ENCODE measurements around the gene PLGRKT. TPM values are rescaled to one million over a fixed set of nuclear protein-coding genes. Genes with fewer than 3 reads are reported as not detected.
A peak's percentile ranks its signal among the peaks of the same experiment; 100 is the strongest.
"Not testable (repeated sequence)": the region's sequence is repeated elsewhere in the genome, so short reads cannot be mapped to it uniquely, and the experiment has no call there.

The PLGRKT gene
- total RNA-seq, 8 experiments from 2014 or later: 21.5 to 32.0 (median 26.1) TPM

DNA sequence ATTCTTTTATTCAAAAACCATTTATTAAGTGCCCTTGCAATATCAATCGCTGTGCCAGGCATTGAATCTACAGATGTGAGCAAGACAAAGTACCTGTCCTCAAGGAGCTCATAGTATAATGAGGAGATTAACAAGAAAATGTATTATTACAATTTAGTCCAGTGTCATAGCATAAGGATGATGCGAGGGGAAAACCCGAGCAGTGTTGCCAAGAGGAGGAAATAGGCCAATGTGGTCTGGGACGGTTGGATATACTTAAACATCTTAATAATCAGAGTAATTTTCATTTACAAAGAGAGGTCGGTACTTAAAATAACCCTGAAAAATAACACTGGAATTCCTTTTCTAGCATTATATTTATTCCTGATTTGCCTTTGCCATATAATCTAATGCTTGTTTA, 31.1 kb upstream of the PLGRKT start:
- no peaks in the 10 kb centered on the region for H3K4me1 ChIP-seq (replicated peaks in 1 of 2)
- 37 to 100% (median 87%) methylated on average over 1 to 5 of the region's 5 CpGs for WGBS, 10 experiments
- in situ Hi-C loops (cut with MboI; ENCODE audit: low pct_unique_long_range_greater_than_20kb in 2 of 9, low sequenced_read_pairs in 9 of 9, unreplicated experiment in 9 of 9): loop anchor here in 2 of 9 experiments (25.0 kb wide), 1 partner anchor 118 kb away; no protein-coding TSS in a partner anchor
- no peak for ATAC-seq (replicated peaks in 6 of 8)
- H3K4me3 ChIP-seq: no peak overlapping the region
- no peak overlapping the region for H3K27ac ChIP-seq

DNA sequence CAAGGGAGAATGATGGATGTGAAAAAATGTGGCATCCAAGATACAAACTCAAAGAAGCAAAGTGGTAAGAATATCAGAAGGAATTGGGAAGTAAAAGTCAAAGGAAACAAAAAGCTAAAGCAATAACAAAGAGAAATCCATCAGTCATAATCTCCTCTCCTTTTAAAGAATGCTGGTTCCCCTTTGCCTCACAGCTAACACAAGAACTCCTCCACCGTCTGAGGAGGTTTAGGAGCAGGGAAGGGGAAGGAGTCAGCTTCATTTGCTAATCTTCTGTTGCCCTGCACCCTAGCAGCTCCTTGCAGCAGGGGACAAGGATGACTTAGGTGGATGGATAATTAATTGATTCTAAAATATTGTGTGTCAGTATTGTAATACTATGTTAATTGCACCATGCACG, 29.0 kb upstream of the PLGRKT start:
- no peak for ATAC-seq (replicated peaks in 6 of 8)
- in situ Hi-C loops (cut with MboI; ENCODE audit: low pct_unique_long_range_greater_than_20kb in 2 of 9, low sequenced_read_pairs in 9 of 9, unreplicated experiment in 9 of 9): loop anchor here in 2 of 9 experiments (25.0 kb wide), 1 partner anchor 121 kb away; no protein-coding TSS in a partner anchor
- no peak overlapping the region for H3K4me3 ChIP-seq
- no peak overlapping the region for H3K27ac ChIP-seq
- WGBS, 10 experiments: 20 to 74% (median 37%) methylated on average over 1 to 2 of the region's 2 CpGs; no CpG with 5 or more reads in 2 of the 10 experiments
- H3K4me1 ChIP-seq (replicated peaks in 1 of 2): no peaks in the 10 kb centered on the region

DNA sequence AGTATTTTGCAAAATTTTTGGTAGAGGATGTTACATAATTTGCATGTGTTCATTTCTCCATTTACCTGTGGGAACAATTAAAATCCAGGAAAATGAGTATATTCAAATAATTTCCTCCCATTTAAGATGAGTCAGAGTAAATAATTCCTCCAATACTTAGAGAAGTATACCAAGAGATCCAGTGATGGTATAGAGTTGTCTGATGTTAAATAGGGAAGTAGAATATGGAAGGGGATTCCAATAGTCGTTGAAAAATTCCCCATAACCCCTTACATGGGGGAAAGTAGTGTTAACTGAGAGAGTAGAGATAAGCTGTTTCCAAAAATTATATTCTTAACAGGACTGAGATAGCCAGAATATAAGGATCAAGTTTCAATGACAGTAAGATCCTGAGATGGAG, 28.3 kb upstream of the PLGRKT start:
- Histone ChIP-seq H3K4me1 (replicated peaks in 1 of 2) (no peaks in the 10 kb centered on the region), H3K27ac (no peak overlapping the region), H3K4me3 (no peak overlapping the region)
- WGBS, 10 experiments: 43 to 100% (median 71%) methylated on average over 1 of the region's 1 CpG; no CpG with 5 or more reads in 3 of the 10 experiments
- ATAC-seq (replicated peaks in 6 of 8): no peak
- in situ Hi-C loops (cut with MboI; ENCODE audit: low pct_unique_long_range_greater_than_20kb in 2 of 9, low sequenced_read_pairs in 9 of 9, unreplicated experiment in 9 of 9): loop anchor here in 2 of 9 experiments (25.0 kb wide), 1 partner anchor 121 kb away; no protein-coding TSS in a partner anchor

DNA sequence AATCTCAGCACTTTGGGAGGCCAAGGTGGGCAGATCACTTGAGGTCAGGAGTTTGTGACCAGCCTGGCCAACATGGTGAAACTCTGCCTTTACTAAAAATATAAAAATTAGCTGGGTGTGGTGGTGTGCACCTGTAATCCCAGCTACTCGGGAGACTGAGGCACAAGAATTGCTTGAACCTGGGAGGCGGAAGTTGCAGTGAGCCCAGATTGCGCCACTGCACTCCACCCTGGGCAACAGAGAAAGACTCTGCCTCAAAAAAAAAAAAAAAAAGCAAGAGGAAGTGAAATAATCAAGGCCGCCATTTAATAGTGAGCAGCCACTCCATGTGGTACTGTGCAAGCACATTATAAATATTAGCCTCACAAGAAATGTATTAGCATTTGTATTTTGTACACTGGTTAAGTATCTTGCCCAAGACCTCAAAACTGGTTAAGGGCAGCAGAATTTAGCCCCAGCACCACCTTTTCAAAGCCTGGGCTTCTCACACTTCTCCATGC, 27.2 kb upstream of the PLGRKT start:
- in situ Hi-C loops (cut with MboI; ENCODE audit: low pct_unique_long_range_greater_than_20kb in 2 of 9, low sequenced_read_pairs in 9 of 9, unreplicated experiment in 9 of 9): loop anchor here in 2 of 9 experiments (25.0 kb wide), 1 partner anchor 122 kb away; no protein-coding TSS in a partner anchor
- H3K4me1 ChIP-seq (replicated peaks in 1 of 2); H3K27ac ChIP-seq; ATAC-seq (replicated peaks in 6 of 8); H3K4me3 ChIP-seq: not testable (repeated sequence)
- WGBS, 10 experiments: 88 to 100% (median 99%) methylated on average over 1 to 4 of the region's 4 CpGs; no CpG with 5 or more reads in 4 of the 10 experiments

DNA sequence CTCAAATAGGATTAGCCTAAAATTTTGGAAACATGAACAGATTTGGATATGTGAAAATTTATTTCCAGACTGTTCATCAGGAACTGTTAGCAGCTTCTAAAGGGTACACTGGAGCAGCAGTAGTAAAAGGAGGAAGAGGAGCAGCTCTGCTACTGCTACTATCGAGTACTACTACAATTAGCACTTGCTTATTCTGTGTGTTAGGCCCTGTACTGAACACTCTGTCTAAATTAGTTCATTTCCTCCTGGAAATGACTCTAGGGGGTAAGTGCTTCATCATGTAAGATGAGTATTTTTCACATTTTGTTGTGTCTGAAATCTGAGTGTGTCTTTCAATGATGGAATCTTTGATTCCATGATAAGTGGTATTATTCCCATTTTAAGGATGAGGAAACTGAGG, 22.4 kb upstream of the PLGRKT start:
- no peak for ATAC-seq (replicated peaks in 6 of 8)
- in situ Hi-C loops (cut with MboI; ENCODE audit: low pct_unique_long_range_greater_than_20kb in 2 of 9, low sequenced_read_pairs in 9 of 9, unreplicated experiment in 9 of 9): loop anchor here in 2 of 9 experiments (25.0 kb wide), 1 partner anchor 127 kb away; no protein-coding TSS in a partner anchor
- Histone ChIP-seq H3K4me1 (replicated peaks in 1 of 2) (no peaks in the 10 kb centered on the region), H3K4me3 (no peak overlapping the region), H3K27ac (no peak overlapping the region)
- 40 to 100% (median 83%) methylated on average over 1 of the region's 1 CpG; no CpG with 5 or more reads in 2 of the 10 experiments for WGBS, 10 experiments

DNA sequence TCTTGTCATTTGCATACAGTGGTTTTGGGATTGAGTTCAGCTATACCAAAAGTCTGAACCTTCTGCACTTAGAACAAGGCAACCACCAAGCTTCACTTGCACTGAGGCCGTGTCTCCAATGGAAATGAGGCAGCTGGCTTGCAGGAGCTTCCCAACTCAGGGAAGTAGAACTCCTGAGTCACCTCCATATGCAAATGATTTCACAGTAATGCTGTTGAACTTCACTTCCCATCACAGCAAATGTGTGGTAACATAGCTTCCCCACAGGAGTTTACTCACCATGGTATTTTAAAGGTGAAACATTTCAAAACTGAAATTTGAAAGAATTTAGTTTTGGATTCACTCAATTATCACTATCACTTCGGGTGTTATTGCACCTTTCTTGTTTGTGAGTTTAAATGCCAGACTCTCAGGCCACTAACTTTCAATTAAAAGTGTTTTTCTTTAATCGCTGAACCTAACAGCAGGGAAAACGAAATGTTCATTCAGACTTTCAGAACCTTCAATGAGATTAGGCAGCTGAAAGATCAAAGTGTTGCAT, 21.6 kb upstream of the PLGRKT start:
- no peak overlapping the region for H3K4me3 ChIP-seq
- ATAC-seq (replicated peaks in 6 of 8): peak in 3 of 8 experiments; percentile 52 to 98 (median 97)
- 38 to 79% (median 71%) methylated on average over 1 to 4 of the region's 4 CpGs for WGBS, 10 experiments
- no peaks in the 10 kb centered on the region for H3K4me1 ChIP-seq (replicated peaks in 1 of 2)
- in situ Hi-C loops (cut with MboI; ENCODE audit: low pct_unique_long_range_greater_than_20kb in 2 of 9, low sequenced_read_pairs in 9 of 9, unreplicated experiment in 9 of 9): loop anchor here in 2 of 9 experiments (25.0 kb wide), 1 partner anchor 128 kb away; no protein-coding TSS in a partner anchor
- H3K27ac ChIP-seq: no peak overlapping the region

DNA sequence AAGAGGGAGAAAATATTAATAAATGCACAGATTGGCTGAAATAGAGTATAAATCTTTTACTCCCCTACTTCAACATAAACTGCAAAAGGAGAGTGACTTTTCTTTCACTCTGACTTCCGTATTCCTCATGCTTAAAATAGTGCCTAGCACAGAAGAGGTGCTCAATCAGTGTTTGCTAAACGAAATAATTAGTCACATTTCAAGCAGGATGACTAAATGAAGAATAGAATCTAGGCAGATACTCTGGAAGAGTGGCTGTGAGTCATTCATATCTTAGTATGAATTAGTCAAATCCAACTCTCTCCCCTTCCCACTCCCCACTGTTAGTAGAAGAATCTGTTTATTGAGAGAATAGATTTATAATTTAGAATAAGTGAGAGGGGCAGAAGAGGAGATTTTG, 17.5 kb upstream of the PLGRKT start:
- WGBS, 10 experiments: 0 to 70% (median 48%) methylated on average over 2 of the region's 2 CpGs; no CpG with 5 or more reads in 1 of the 10 experiments
- Histone ChIP-seq H3K4me3 (no peak overlapping the region), H3K27ac (no peak overlapping the region), H3K4me1 (replicated peaks in 1 of 2) (no peaks in the 10 kb centered on the region)
- in situ Hi-C loops (cut with MboI; ENCODE audit: low pct_unique_long_range_greater_than_20kb in 2 of 9, low sequenced_read_pairs in 9 of 9, unreplicated experiment in 9 of 9): loop anchor here in 2 of 9 experiments (25.0 kb wide), 1 partner anchor 132 kb away; no protein-coding TSS in a partner anchor
- ATAC-seq (replicated peaks in 6 of 8): peak in 2 of 8 experiments; percentile 12 to 14

DNA sequence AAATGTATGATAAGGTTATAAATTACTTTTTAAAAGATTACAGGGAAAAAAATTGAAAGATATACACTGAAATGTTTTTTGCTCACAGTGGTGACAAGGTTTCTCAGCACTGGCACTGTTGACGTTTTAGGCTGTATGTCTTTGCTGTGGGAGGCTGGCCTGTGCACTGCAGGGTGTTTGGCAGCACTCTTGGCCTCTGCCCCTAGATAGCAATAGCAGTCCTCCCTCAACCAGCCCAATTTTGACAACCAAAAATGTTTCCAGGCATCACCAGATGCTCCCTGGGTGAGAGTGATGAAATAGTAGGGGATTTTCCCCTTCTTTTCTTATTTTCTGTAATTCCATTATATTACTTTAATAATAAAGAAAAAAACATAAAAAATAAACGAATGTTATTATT, 15.9 kb upstream of the PLGRKT start:
- in situ Hi-C loops (cut with MboI; ENCODE audit: low pct_unique_long_range_greater_than_20kb in 2 of 9, low sequenced_read_pairs in 9 of 9, unreplicated experiment in 9 of 9): loop anchor here in 2 of 9 experiments (25.0 kb wide), 1 partner anchor 134 kb away; no protein-coding TSS in a partner anchor
- Histone ChIP-seq H3K4me3 (no peak overlapping the region), H3K27ac (no peak overlapping the region), H3K4me1 (replicated peaks in 1 of 2) (no peaks in the 10 kb centered on the region)
- no peak for ATAC-seq (replicated peaks in 6 of 8)
- WGBS, 10 experiments: 0 to 75% (median 46%) methylated on average over 1 to 2 of the region's 2 CpGs

DNA sequence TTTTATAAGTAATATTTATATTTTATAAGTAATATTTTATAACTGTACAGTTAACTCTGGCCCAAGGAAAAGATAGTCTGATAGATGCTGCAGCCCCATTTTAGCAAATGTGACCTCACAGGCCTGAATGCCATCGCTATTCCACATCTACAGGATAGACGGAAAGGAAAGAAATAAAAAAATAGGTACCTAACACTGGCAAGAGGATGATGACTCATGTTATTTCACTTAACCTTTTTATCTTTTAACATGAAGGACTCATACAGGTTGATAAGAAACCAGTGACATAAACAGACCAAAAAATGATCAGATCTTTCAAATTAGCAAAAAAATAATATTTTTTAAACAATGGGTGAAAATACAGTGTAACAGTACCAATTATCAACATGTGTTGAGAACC, 15.3 kb upstream of the PLGRKT start:
- no peak overlapping the region for H3K27ac ChIP-seq
- ATAC-seq (replicated peaks in 6 of 8): no peak
- H3K4me3 ChIP-seq: no peak overlapping the region
- in situ Hi-C loops (cut with MboI; ENCODE audit: low pct_unique_long_range_greater_than_20kb in 2 of 9, low sequenced_read_pairs in 9 of 9, unreplicated experiment in 9 of 9): loop anchor here in 2 of 9 experiments (25.0 kb wide), 1 partner anchor 134 kb away; no protein-coding TSS in a partner anchor
- no peaks in the 10 kb centered on the region for H3K4me1 ChIP-seq (replicated peaks in 1 of 2)
- WGBS, 10 experiments: 72 to 100% (median 89%) methylated on average over 1 to 2 of the region's 2 CpGs; no CpG with 5 or more reads in 2 of the 10 experiments

DNA sequence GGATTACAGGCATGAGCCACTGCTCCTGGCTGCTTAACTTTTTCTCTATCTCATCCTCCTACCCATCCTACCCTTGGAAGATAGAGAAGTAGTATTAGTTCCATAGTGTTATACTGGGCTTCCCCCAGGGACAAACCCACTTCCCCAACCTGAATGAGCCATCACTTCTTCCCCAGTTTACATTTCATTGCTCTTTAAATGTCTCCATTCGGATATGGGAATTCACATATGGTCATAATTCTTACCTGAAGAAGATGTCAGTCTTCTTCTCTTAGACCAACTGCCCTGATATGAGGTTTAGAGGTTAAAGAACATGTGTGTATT, 14.5 kb upstream of the PLGRKT start:
- in situ Hi-C loops (cut with MboI; ENCODE audit: low pct_unique_long_range_greater_than_20kb in 2 of 9, low sequenced_read_pairs in 9 of 9, unreplicated experiment in 9 of 9): loop anchor here in 2 of 9 experiments (25.0 kb wide), 1 partner anchor 135 kb away; no protein-coding TSS in a partner anchor
- WGBS, 10 experiments: 67 to 100% (median 73%) methylated on average over 1 of the region's 1 CpG; no CpG with 5 or more reads in 4 of the 10 experiments
- Histone ChIP-seq H3K4me3 (no peak overlapping the region), H3K4me1 (replicated peaks in 1 of 2) (no peaks in the 10 kb centered on the region), H3K27ac (no peak overlapping the region)
- ATAC-seq (replicated peaks in 6 of 8): no peak

DNA sequence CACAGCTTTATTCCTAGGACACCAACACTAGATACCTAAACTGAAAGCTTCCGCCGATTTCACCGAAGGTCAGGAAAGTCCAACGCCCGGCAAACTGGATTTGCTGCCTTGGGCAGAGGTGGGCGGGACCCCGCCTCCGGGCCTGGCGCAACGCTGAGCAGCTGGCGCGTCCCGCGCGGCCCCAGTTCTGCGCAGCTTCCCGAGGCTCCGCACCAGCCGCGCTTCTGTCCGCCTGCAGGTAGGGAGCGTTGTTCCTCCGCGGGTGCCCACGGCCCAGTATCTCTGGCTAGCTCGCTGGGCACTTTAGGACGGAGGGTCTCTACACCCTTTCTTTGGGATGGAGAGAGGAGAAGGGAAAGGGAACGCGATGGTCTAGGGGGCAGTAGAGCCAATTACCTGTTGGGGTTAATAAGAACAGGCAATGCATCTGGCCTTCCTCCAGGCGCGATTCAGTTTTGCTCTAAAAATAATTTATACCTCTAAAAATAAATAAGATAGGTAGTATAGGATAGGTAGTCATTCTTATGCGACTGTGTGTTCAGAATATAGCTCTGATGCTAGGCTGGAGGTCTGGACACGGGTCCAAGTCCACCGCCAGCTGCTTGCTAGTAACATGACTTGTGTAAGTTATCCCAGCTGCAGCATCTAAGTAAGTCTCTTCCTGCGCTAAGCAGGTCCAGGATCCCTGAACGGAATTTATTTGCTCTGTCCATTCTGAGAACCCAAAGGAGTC, 12.8 kb upstream of the PLGRKT start, which contains the start of gene CD274:
TSS of gene CD274 (plus strand) at position 184 of the 733 bp plus-strand sequence. CDS start 5,572 bp downstream, outside the sequence.
- peak; percentile 96 to 100 (median 100) for ATAC-seq (replicated peaks in 6 of 8)
- Histone ChIP-seq H3K4me3 (peak within 1 kb of the TSS; percentile 14 to 33 (median 23)), H3K4me1 (replicated peaks in 1 of 2) (no peaks in the 10 kb centered on the region), H3K27ac (no peak within 1 kb of the TSS)
- 0 to 85% (median 20%) methylated on average over 2 to 23 of the region's 36 CpGs for WGBS, 10 experiments
- in situ Hi-C loops (cut with MboI; ENCODE audit: low pct_unique_long_range_greater_than_20kb in 2 of 9, low sequenced_read_pairs in 9 of 9, unreplicated experiment in 9 of 9): loop anchor here in 2 of 9 experiments (25.0 kb wide), 1 partner anchor 137 kb away; no protein-coding TSS in a partner anchor

DNA sequence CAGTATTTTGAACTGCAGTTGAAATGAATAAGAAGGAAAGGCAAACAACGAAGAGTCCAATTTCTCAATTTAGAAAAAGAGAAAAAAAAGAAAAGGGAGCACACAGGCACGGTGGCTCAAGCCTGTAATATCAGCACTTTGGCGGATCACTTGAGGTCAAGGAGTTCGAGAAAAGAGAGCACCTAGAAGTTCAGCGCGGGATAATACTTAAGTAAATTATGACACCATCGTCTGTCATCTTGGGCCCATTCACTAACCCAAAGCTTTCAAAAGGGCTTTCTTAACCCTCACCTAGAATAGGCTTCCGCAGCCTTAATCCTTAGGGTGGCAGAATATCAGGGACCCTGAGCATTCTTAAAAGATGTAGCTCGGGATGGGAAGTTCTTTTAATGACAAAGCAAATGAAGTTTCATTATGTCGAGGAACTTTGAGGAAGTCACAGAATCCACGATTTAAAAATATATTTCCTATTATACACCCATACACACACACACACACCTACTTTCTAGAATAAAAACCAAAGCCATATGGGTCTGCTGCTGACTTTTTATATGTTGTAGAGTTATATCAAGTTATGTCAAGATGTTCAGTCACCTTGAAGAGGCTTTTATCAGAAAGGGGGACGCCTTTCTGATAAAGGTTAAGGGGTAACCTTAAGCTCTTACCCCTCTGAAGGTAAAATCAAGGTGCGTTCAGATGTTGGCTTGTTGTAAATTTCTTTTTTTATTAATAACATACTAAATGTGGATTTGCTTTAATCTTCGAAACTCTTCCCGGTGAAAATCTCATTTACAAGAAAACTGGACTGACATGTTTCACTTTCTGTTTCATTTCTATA, 12.0 kb upstream of the PLGRKT start:
- Histone ChIP-seq H3K27ac (no peak overlapping the region), H3K4me3 (peak overlapping the region; percentile 14 to 33 (median 23)), H3K4me1 (replicated peaks in 1 of 2) (no peaks in the 10 kb centered on the region)
- ATAC-seq (replicated peaks in 6 of 8): peak in 2 of 8 experiments; percentile 4 to 5
- in situ Hi-C loops (cut with MboI; ENCODE audit: low pct_unique_long_range_greater_than_20kb in 2 of 9, low sequenced_read_pairs in 9 of 9, unreplicated experiment in 9 of 9): loop anchor here in 3 of 9 experiments (10.0 to 25.0 kb wide), 4 partner anchors 138 to 687 kb away; partner anchors contain the start of gene INSL6 (in 3 of the 3)
- WGBS, 10 experiments: 25 to 93% (median 75%) methylated on average over 1 to 15 of the region's 15 CpGs; no CpG with 5 or more reads in 1 of the 10 experiments

All from motor neuron (in vitro differentiated cells).